Transverse colon (tissue), 4 donors: ENCODE measurements around the gene SPAG6. TPM values are rescaled to one million over a fixed set of nuclear protein-coding genes. Genes with fewer than 3 reads are reported as not detected.
A peak's percentile ranks its signal among the peaks of the same experiment; 100 is the strongest.

Source experiments
- DNase-seq: peaks from one replicate; pipeline ENCODE4 v3.0.0-alpha.2; 2019
- H3K27ac ChIP-seq, 4 donors: fragments of 200-600 bp; sonication (generic); 2 replicates each; pipeline ENCODE4 v1.5.1; 2016 to 2018; ENCODE audit warnings: inconsistent platforms in 4 of 4
- H3K27me3 ChIP-seq: fragments of 200-600 bp; sonication (generic); 2 replicates; pipeline ENCODE4 v1.5.1; 2017; ENCODE audit warnings: inconsistent platforms
- H3K36me3 ChIP-seq, 4 donors: fragments of 200-600 bp; sonication (generic); 2 replicates each; pipeline ENCODE4 v1.5.1; 2017 to 2019; ENCODE audit warnings: inconsistent platforms in 4 of 4
- H3K4me1 ChIP-seq, 4 donors: fragments of 200-600 bp; sonication (generic); 2 replicates each; pipeline ENCODE4 v1.5.1; 2017 to 2020; ENCODE audit warnings: inconsistent platforms in 4 of 4
- H3K4me3 ChIP-seq, 4 donors: fragments of 200-600 bp; sonication (generic); 1 replicate in 1 of 4; 2 replicates in 3 of 4; pipeline versions ENCODE4 v1.5.1 to v1.6.1; 2017 to 2019; ENCODE audit warnings: inconsistent platforms in 4 of 4
- H3K9me3 ChIP-seq, 2 donors: fragments of 200-600 bp; sonication (generic); 2 replicates each; pipeline ENCODE4 v1.5.1; 2017 to 2019; ENCODE audit warnings: inconsistent platforms in 2 of 2
- EP300 ChIP-seq: sonication (generic); formaldehyde crosslinking; IDR thresholded peaks from one replicate; pipeline ENCODE4 v1.6.1; 2017; ENCODE audit warnings: antibody characterized with exemption, low read depth
- POLR2A ChIP-seq: fragments of 450-650 bp; IDR thresholded peaks from one replicate; pipeline ENCODE4 v1.6.1; 2016; ENCODE audit warnings: antibody characterized with exemption, mild to moderate bottlenecking, moderate library complexity
- POLR2AphosphoS5 ChIP-seq, 3 donors: sonication (generic); formaldehyde crosslinking; IDR thresholded peaks; one replicate each; pipeline ENCODE4 v1.6.1; 2016; ENCODE audit warnings: antibody characterized with exemption in 3 of 3
- WGBS, 2 donors: methylation state at CpG; one replicate each; pipeline ENCODE4 v1.1.5; 2018; ENCODE audit warnings: low coverage in 1 of 2; 5-methylcytosine and 5-hydroxymethylcytosine counted together
- in situ Hi-C, 4 donors: fragments of 200-750 bp; cut with MboI; loops; one replicate each; pipeline versions ENCODE4 v1.15.0 to v1.15.1; 2017; ENCODE audit warnings: low sequenced_read_pairs in 3 of 4, low pct_ligation_motif_present in 1 of 4, low pct_unique_long_range_greater_than_20kb in 1 of 4
- intact Hi-C: fragments of 100-400 bp; cut with DNase I; formaldehyde crosslinking; loops from one replicate; pipeline ENCODE4 v1.15.1; 2023; ENCODE audit warnings: low total_unique reads
- total RNA-seq, 4 donors: library from RNA; depleted of rRNA; stranded (reverse); fragments of >200 nt; gene quantifications; one replicate each; pipeline ENCODE4 v1.1.0, GENCODE V29; 2016
- TF ChIP-seq, protein P1 (sequence below), 5 experiments: fragments of 200-600 bp in 3 of 5; fragments of 450-650 bp in 2 of 5; sonication (generic) in 3 of 5; IDR thresholded peaks; 1 replicate in 2 of 5; 2 replicates in 3 of 5; pipeline ENCODE4 v1.5.1; 2016 to 2017; ENCODE audit warnings: antibody characterized with exemption in 5 of 5, inconsistent platforms in 3 of 5, mild to moderate bottlenecking in 2 of 5, moderate library complexity in 1 of 5

The SPAG6 gene
- total RNA-seq, 4 donors from 2014 or later = not detected

DNA sequence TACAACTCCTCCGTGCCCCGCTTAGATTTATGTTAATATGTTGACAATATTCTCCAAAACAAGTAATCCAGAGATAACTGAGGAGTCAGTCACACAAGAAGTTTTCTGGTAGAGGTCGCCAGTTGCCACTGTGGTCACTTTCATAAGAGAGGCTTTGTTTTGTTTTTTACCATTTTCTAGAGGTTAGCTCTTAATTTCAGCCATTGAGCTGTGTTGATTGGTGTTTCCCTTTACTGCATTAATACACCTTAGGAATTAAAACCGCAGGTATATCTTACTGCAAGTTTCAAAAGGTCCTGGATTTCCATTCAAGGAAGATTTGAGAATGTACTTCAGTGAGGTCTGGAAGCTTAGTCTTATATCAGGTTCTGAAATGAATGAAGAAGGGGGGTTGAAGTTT, 20.9 kb upstream of the SPAG6 start:
- 61 to 76% methylated on average over 4 of the region's 4 CpGs for WGBS, 2 donors
- Histone ChIP-seq H3K27ac (peak overlapping the region in 1 of 4 donors; percentile 83), H3K36me3 (peaks cover 0 to 11% (median 4%) of the 10 kb centered on the region in 4 donors), H3K4me3 (peak overlapping the region in 1 of 4 donors; percentile 52), H3K9me3 (no peaks in the 10 kb centered on the region), H3K4me1 (peaks cover 11 to 49% (median 25%) of the 10 kb centered on the region in 4 donors), H3K27me3 (peaks cover 31% of the 10 kb centered on the region)
- no peak for TF ChIP-seq EP300
- TF ChIP-seq, protein P1, sequence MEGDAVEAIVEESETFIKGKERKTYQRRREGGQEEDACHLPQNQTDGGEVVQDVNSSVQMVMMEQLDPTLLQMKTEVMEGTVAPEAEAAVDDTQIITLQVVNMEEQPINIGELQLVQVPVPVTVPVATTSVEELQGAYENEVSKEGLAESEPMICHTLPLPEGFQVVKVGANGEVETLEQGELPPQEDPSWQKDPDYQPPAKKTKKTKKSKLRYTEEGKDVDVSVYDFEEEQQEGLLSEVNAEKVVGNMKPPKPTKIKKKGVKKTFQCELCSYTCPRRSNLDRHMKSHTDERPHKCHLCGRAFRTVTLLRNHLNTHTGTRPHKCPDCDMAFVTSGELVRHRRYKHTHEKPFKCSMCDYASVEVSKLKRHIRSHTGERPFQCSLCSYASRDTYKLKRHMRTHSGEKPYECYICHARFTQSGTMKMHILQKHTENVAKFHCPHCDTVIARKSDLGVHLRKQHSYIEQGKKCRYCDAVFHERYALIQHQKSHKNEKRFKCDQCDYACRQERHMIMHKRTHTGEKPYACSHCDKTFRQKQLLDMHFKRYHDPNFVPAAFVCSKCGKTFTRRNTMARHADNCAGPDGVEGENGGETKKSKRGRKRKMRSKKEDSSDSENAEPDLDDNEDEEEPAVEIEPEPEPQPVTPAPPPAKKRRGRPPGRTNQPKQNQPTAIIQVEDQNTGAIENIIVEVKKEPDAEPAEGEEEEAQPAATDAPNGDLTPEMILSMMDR (IDR thresholded peaks at IDR 0.05) = no peak
- TF ChIP-seq POLR2A = no peak
- TF ChIP-seq POLR2AphosphoS5 (IDR thresholded peaks at IDR 0.05) = no peak
- DNase-seq = no peak
- in situ Hi-C loops = loop anchor here in 2 of 4 donors (10.0 to 25.0 kb wide), 3 partner anchors 312 to 812 kb away; partner anchors contain the start of gene DNAJC1 (in 2 of the 2)
- intact Hi-C loops = loop anchor here (5.0 kb wide), 1 partner anchor 322 kb away; the partner anchor contains the start of gene DNAJC1

DNA sequence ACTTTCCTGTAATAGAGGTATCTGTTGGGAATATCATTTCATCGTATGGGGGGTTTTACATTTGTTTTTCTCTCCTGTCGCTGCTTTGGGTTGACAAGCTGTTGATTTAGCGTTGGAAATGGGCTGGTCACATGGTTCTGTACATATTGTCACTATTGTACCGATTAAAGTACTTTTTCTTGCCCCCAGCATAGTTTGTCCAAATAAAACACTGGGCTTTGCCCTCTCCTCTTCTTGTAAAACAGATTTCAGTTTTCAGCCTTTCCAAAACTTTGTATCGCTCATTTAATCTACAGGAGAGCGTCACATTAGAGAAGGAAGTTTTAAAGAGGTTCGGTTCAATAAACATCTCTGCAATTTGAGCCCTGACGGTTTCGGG, 20.4 kb upstream of the SPAG6 start:
- in situ Hi-C loops = loop anchor here in 2 of 4 donors (10.0 to 25.0 kb wide), 3 partner anchors 313 to 813 kb away; partner anchors contain the start of gene DNAJC1 (in 2 of the 2)
- intact Hi-C loops = loop anchor here (5.0 kb wide), 1 partner anchor 323 kb away; the partner anchor contains the start of gene DNAJC1
- no peak for DNase-seq
- Histone ChIP-seq H3K9me3 (no peaks in the 10 kb centered on the region), H3K27me3 (peaks cover 31% of the 10 kb centered on the region), H3K4me3 (peak overlapping the region; percentile 44 to 83 (median 54)), H3K4me1 (peaks cover 11 to 45% (median 23%) of the 10 kb centered on the region in 4 donors), H3K27ac (peak overlapping the region; percentile 76 to 84 (median 81)), H3K36me3 (peaks cover 0 to 16% (median 7%) of the 10 kb centered on the region in 4 donors)
- TF ChIP-seq POLR2A = no peak
- TF ChIP-seq, protein P1 (IDR thresholded peaks at IDR 0.05) = no peak
- no peak for TF ChIP-seq EP300
- TF ChIP-seq POLR2AphosphoS5 (IDR thresholded peaks at IDR 0.05) = no peak
- WGBS, 2 donors = 0 to 5% methylated on average over 5 to 9 of the region's 9 CpGs

DNA sequence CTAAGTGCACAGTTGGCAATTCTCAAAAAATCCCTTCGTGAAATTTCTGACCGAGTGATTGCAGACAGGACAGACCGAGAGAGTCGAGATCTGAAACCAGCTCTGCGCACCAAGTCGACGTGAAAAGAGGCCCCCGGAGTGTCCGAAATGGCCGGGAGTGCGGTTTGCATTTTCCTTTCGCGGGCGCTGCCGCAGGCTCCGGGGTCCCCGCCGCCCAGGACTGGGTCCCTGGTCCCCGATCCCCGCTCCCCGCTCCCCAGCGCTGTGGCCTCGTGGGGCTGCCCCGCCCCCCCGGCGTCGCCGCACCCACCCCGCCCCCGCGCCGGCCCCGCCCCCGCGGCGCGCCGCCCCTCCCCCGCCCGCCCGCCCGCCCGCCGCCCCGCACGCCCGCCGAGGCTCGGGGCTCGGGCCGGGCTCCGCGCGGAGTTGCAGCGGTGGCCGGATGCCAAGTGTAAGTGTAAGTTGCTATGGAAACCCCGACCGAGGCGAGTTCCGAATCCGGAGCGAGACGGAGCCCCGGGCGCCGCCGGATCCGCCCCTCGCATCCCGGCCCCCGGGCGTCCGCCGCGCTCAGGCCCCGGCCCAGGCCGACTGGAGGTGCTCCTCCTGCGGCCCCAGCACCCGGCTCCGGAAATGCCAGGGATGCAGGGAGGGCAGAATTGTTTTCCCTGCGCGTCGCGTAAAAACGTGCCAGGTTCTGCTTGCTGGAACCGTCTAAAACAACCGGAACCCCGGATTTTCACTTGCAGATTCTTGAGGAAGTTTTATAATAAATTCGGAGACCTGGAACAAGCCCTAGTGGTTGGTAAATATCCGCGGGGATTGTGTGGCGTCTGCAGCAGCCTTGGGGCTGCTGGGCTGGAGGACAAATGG, 19.8 kb upstream of the SPAG6 start:
- in situ Hi-C loops = loop anchor here in 1 of 4 donors (10.0 kb wide), 1 partner anchor 321 kb away; the partner anchor contains the start of gene DNAJC1
- peak overlapping the region; percentile 76 to 84 (median 81) for H3K27ac ChIP-seq
- WGBS, 2 donors = 2 to 7% methylated on average over 3 to 53 of the region's 92 CpGs

More for the DNA sequence above, 19.8 kb upstream of the SPAG6 start:
- Histone ChIP-seq H3K4me1 (peaks cover 11 to 41% (median 22%) of the 10 kb centered on the region in 4 donors), H3K4me3 (peak overlapping the region; percentile 44 to 83 (median 54)), H3K36me3 (peaks cover 0 to 18% (median 9%) of the 10 kb centered on the region in 4 donors), H3K27me3 (peaks cover 31% of the 10 kb centered on the region), H3K9me3 (no peaks in the 10 kb centered on the region)
- peak; percentile 79 for DNase-seq
- peak in 1 of 3 donors; percentile 7 for TF ChIP-seq POLR2AphosphoS5 (IDR thresholded peaks at IDR 0.05)
- TF ChIP-seq, protein P1 (IDR thresholded peaks at IDR 0.05) = no peak
- peak; percentile 12 for TF ChIP-seq POLR2A
- no peak for TF ChIP-seq EP300
- intact Hi-C loops = no loop called here
